HG03439 (cell line): ENCODE measurements around the gene WDR18.

Experiments
- ATAC-seq: cut with Tn5 transposase; IDR thresholded peaks from one replicate; pipeline ENCODE4 v1.9.1; 2021; ENCODE audit warnings: mild to moderate bottlenecking, moderate library complexity; ENCODE audit not compliant: unreplicated experiment

Gene WDR18

DNA sequence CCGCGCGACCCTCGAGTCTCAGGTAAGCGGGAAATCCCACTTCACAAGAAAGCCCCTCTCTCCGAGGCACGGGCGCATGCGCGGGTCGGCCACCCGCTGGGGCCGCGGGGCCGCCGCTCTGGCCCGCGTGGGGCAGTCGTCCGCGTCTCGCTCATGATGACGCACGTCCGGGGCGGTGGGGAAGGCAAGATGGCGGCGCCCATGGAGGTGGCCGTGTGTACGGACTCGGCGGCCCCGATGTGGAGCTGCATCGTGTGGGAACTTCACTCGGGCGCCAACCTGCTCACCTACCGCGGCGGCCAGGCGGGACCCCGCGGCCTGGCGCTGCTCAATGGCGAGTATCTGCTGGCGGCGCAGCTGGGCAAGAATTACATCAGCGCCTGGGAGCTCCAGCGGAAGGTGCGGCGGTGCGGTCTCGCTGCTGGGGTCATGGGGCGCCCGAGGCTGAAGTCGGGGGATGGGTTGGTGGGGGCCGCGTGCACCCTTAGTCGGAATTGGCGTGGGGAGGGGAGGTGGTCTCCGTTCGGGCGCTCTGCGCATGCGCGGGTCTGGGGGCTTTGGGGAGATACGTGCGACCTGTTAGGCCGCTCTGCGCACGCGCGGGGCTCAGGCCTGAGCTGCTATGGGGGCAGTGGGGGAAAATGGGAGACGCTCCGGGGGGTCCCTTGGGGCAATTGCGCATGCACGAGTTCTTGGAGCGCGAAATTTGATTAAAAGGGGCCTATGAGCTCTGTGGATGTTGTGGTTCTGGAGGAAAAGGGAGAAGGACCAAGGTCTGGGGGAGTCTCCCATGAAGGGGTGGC is at the start of gene WDR18:
Gene WDR18, plus strand, starts transcription at position 181 of the 803 bp plus-strand sequence. Its CDS starts 9 bp downstream, at position 190.
- ATAC-seq, result peak; percentile 74

GRCh38 chr19:934865-935479 is 49.2 kb upstream of the WDR18 start:
- ATAC-seq, result no peak

GRCh38 chr19:936175-936546 is 48.0 kb upstream of the WDR18 start:
- no peak for ATAC-seq

DNA sequence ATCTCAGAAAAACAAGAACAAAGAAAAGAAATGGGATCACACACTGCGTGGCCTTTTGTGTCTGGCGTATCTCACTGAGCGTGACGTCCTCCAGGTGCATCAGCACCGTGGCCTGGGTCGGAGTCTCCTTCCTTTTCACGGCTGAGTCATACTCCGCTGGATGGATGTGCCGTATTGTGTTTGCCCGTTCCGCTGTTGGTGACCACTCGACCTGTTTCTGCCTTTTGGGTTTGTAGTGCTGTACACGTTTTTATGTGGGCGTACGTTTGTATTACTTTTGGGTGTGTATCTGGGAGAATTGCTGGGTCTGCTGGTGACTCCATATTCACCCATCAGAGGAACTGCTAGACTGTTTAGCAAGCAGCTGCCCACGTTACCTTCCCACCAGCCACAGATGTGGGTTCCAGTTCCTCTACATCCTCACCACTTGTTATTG is 46.9 kb upstream of the WDR18 start:
- ATAC-seq, result no peak

GRCh38 chr19:938233-938923 is 45.8 kb upstream of the WDR18 start:
- no peak for ATAC-seq

GRCh38 chr19:939439-939838 is 44.7 kb upstream of the WDR18 start:
- no peak for ATAC-seq

DNA sequence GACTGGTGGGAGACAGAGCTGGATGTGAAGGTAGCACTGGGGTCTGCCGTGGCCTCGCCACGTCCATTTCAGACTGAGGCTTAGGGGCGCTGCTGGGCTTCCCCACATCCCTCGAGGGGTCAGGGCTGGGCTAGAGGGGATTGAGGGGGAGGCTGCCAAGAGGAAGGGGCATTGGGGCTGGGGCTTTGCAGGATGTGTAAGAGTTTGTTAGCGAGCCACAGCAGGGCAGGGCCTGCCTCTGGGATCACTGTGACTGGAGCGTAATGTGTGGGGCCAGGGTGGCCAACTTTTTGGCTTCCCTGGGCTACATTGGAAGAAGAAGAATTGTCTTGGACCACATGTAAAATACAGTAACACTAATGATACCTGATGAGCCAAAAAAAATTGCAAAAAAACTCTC is 44.2 kb upstream of the WDR18 start:
- ATAC-seq, result no peak

DNA sequence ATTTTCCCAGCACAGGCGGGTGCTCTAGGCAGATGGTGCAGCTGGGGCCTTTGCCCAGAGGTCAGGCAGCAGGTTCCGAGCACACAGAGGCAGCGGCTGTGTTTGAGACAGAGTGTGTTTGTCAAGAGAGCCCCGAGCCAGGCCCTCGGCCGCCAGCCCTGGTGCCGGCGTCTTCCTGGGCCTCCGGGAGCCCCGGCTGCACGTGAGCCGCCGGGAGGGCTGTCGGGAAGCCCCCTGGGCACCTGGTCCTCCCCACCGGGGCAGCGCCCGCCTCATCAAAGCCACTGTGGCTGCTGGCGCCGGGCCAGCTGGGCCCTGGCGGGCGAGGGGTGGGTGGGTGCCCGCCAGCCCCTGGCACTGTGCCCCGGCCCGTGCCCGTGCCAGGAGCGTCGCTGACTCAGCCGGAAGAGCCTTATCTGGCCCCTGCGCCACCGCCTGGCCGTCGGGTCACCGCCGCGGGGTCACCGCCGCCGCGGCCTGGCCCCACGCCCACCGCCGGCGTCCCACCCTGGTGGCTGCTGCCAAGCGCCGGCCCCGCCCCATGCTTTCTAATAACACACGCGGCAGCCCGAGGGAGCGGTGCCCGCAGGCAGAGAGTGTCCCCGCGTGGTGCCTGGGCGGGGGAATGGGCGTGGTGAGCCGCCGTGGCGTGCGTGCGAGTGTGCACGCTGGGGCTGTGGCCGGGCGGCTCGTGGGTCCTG is 43.4 kb upstream of the WDR18 start:
- peak; percentile 33 for ATAC-seq

GRCh38 chr19:941292-942132 is 42.6 kb upstream of the WDR18 start:
- ATAC-seq, result no peak

DNA sequence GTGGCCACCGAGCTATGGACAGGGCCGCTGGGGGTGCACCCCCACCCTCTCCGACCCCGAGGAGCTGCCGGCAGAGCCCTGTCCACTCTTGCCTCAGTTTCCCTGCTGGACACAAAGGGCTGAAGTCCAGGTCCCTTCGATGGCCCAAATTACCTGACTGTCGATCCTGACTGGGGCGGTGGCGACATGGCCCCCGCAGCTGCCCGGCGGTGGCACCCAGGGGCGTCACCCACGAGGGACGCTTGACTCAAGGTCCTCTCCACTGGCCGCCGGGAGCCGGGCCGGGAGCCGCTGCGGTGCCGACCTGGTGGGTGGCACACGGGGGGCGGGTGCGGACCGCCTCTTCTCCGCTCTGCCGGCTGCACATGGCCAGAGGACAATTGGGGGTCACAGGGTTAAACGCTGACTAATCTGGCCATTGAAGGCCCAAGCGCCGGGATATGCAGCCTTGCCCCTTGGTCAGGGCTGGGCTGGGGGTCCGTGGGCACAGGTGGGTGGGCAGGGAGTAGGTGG is 42.0 kb upstream of the WDR18 start:
- ATAC-seq, result no peak

DNA sequence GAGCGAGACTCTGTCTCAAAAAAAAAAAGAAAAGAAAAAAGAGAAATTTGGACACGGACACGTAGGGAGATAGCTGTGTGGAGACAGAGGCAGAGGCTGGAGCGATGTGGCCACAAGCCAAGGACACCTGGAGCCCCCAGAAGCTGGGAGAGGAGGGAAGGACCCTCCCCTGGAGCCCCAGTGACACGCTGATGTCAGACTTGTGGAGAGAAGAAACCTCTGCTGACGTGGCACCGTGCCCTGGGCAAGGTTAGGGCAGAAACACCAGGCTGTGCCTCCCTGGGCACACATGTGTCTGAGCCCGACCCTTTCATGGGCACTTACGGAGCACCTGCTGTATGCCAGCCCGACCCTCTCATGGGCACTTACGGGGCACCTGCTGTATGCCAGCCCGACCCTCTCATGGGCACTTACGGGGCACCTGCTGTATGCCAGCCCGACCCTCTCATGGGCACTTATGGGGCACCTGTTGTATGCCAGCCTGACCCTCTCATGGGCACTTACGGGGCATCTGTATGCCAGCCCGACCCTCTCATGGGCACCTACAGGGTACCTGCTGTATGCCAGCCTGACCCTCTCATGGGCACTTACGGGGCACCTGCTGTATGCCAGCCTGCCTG is 40.5 kb upstream of the WDR18 start:
- ATAC-seq, result no peak

GRCh38 chr19:944171-944567 is 40.0 kb upstream of the WDR18 start:
- no peak for ATAC-seq

- no peak for ATAC-seq
Observed at GRCh38 chr19:944663-945241, 39.4 kb upstream of the WDR18 start.

GRCh38 chr19:945401-946252 is 38.5 kb upstream of the WDR18 start:
- no peak for ATAC-seq

DNA sequence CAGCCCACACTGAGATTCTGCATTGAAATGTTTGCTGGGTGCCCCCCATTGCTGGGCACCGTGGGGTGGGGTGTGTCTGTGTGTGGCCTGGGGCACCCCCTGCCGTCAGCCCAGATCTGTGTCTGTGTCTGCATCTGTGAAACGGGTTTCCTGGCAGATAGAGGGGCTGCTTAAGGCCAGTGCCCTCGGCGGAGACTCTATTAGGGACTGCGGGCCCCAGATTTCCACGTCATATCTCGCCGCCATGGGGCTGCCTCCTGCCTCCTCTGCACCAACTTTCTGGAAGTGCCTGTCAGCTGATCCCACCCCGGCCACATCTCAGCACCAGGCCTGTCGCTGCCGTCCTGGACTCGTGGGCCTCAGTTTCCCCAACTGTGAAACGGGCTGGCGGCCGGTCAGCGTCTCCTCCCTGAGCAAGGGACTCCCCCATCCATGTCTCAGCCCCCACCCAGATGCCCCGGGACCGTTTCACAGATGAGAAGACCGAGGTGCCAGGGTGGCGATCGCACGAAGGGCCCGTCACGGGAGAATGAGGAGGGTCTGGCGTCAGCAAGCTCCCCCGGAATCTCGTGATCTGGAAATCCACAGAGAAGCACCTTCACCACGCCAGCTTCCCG is 36.9 kb upstream of the WDR18 start:
- peak; percentile 20 for ATAC-seq

GRCh38 chr19:947707-948539 is 36.2 kb upstream of the WDR18 start:
- ATAC-seq, result peak; percentile 57

DNA sequence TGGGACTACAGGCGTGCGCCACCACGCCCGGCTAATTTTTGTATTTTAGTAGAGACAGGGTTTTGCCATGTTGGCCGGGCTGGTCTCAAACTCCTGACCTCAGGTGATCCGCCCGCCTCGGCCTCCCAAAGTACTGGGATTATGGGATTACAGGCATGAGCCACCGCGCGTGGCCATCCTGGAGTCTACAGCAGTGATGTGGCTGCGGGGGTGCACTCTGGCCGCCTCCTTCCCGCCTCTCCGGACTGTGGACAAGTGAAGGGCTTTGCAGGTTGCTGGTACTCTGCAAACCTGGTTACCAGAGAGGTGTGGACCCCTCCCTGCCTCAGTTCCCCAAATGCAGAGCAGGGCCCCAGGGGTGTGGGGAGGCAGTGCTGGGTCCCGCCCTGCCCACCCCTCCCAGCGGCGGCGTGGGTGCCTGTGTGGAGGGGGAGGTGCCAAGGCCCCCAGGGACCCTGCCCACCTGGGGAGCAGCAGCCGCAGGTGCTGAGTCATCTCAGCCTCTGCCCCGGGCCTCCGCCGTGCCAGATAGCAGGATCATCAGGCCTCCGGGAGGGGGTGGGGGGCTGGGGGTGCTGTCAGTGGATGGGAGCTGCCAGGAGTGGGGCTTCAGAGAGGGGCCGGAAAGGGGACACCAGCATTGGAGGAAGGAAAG is 35.2 kb upstream of the WDR18 start:
- no peak for ATAC-seq
